ENCODE measurements around the gene AGO3.

Gene AGO3

GRCh38 chr1:36034692-36035091 lies 103.8 kb downstream of the AGO3 start:
- Histone ChIP-seq H4K20me1 (ENCODE audit: insufficient read depth, low read length) (no peaks in the 10 kb centered on the region), H2AFZ (ENCODE audit: low read length) (no peak overlapping the region), H3F3A (ENCODE audit: insufficient read depth, low read length) (no peaks in the 10 kb centered on the region), H3K9me2 (ENCODE audit: low read depth, low read length) (no peaks in the 10 kb centered on the region), H3K4me3 (ENCODE audit: low read depth, low read length, poor library complexity, severe bottlenecking) (no peak overlapping the region), H3K27ac (ENCODE audit: low read depth, low read length, poor library complexity, severe bottlenecking) (no peak overlapping the region), H3K79me2 (ENCODE audit: insufficient read depth, low read length) (no peaks in the 10 kb centered on the region), H3K9me3 (ENCODE audit: low read length) (no peaks in the 10 kb centered on the region), H3K4me2 (ENCODE audit: low read length) (no peak overlapping the region), H3K4me1 (ENCODE audit: insufficient read depth, low read length, severe bottlenecking) (no peaks in the 10 kb centered on the region), H3K9ac (ENCODE audit: low read length) (no peak overlapping the region), H3K36me3 (ENCODE audit: insufficient read depth, low read length) (peaks cover 39% of the 10 kb centered on the region), H3K27me3 (ENCODE audit: insufficient read depth, low read length) (no peaks in the 10 kb centered on the region)
- TF ChIP-seq EZH2 (IDR thresholded peaks at IDR 0.05; ENCODE audit: borderline replicate concordance, low read length): no peak
- TF ChIP-seq, protein P1, sequence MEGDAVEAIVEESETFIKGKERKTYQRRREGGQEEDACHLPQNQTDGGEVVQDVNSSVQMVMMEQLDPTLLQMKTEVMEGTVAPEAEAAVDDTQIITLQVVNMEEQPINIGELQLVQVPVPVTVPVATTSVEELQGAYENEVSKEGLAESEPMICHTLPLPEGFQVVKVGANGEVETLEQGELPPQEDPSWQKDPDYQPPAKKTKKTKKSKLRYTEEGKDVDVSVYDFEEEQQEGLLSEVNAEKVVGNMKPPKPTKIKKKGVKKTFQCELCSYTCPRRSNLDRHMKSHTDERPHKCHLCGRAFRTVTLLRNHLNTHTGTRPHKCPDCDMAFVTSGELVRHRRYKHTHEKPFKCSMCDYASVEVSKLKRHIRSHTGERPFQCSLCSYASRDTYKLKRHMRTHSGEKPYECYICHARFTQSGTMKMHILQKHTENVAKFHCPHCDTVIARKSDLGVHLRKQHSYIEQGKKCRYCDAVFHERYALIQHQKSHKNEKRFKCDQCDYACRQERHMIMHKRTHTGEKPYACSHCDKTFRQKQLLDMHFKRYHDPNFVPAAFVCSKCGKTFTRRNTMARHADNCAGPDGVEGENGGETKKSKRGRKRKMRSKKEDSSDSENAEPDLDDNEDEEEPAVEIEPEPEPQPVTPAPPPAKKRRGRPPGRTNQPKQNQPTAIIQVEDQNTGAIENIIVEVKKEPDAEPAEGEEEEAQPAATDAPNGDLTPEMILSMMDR (IDR thresholded peaks at IDR 0.05; ENCODE audit: low read length): no peak

- Histone ChIP-seq H3K4me1 (ENCODE audit: insufficient read depth, low read length, severe bottlenecking) (no peaks in the 10 kb centered on the region), H4K20me1 (ENCODE audit: insufficient read depth, low read length) (no peaks in the 10 kb centered on the region), H3K4me2 (ENCODE audit: low read length) (no peak overlapping the region), H3K27me3 (ENCODE audit: insufficient read depth, low read length) (no peaks in the 10 kb centered on the region), H3K9me2 (ENCODE audit: low read depth, low read length) (no peaks in the 10 kb centered on the region), H3K9me3 (ENCODE audit: low read length) (no peaks in the 10 kb centered on the region), H3K79me2 (ENCODE audit: insufficient read depth, low read length) (no peaks in the 10 kb centered on the region), H3F3A (ENCODE audit: insufficient read depth, low read length) (no peaks in the 10 kb centered on the region), H3K36me3 (ENCODE audit: insufficient read depth, low read length) (peaks cover 43% of the 10 kb centered on the region), H3K27ac (ENCODE audit: low read depth, low read length, poor library complexity, severe bottlenecking) (no peak overlapping the region), H3K4me3 (ENCODE audit: low read depth, low read length, poor library complexity, severe bottlenecking) (no peak overlapping the region), H3K9ac (ENCODE audit: low read length) (no peak overlapping the region), H2AFZ (ENCODE audit: low read length) (no peak overlapping the region)
- no peak for TF ChIP-seq EZH2 (IDR thresholded peaks at IDR 0.05; ENCODE audit: borderline replicate concordance, low read length)
- TF ChIP-seq, protein P1 (IDR thresholded peaks at IDR 0.05; ENCODE audit: low read length): no peak
Observed at GRCh38 chr1:36035154-36035553, 104.2 kb downstream of the AGO3 start.

- TF ChIP-seq EZH2 (IDR thresholded peaks at IDR 0.05; ENCODE audit: borderline replicate concordance, low read length): no peak
- TF ChIP-seq, protein P1 (IDR thresholded peaks at IDR 0.05; ENCODE audit: low read length): no peak
- H3K79me2 ChIP-seq (ENCODE audit: insufficient read depth, low read length): no peaks in the 10 kb centered on the region
- H3K4me2 ChIP-seq (ENCODE audit: low read length): no peak overlapping the region
- no peaks in the 10 kb centered on the region for H3K9me3 ChIP-seq (ENCODE audit: low read length)
- H3K9me2 ChIP-seq (ENCODE audit: low read depth, low read length): no peaks in the 10 kb centered on the region
- H3K36me3 ChIP-seq (ENCODE audit: insufficient read depth, low read length): peaks cover 53% of the 10 kb centered on the region
- no peaks in the 10 kb centered on the region for H3F3A ChIP-seq (ENCODE audit: insufficient read depth, low read length)
- no peaks in the 10 kb centered on the region for H3K4me1 ChIP-seq (ENCODE audit: insufficient read depth, low read length, severe bottlenecking)
- no peak overlapping the region for H3K27ac ChIP-seq (ENCODE audit: low read depth, low read length, poor library complexity, severe bottlenecking)
- H4K20me1 ChIP-seq (ENCODE audit: insufficient read depth, low read length): no peaks in the 10 kb centered on the region
- H2AFZ ChIP-seq (ENCODE audit: low read length): no peak overlapping the region
- no peak overlapping the region for H3K4me3 ChIP-seq (ENCODE audit: low read depth, low read length, poor library complexity, severe bottlenecking)
- no peak overlapping the region for H3K9ac ChIP-seq (ENCODE audit: low read length)
- no peaks in the 10 kb centered on the region for H3K27me3 ChIP-seq (ENCODE audit: insufficient read depth, low read length)
Observed at GRCh38 chr1:36040238-36040637, 109.3 kb downstream of the AGO3 start.
